Measurements from ENCODE around the gene NCKAP5.

GRCh38 chr2:132873738-132874137 is 694.5 kb downstream of the NCKAP5 start:
- TF ChIP-seq MAFK (conservative IDR thresholded peaks at IDR 0.05 in 1 of 2, IDR thresholded peaks at IDR 0.05 in 1 of 2; ENCODE audit: low read length in 2 of 2) (no peak), CTCF (CRISPR knock-in tag; IDR thresholded peaks at IDR 0.05) (no peak), DNMT3B (CRISPR knock-in tag; conservative IDR thresholded peaks at IDR 0.05) (no peak), YY1 (IDR thresholded peaks at IDR 0.05; ENCODE audit: insufficient read depth, insufficient replicate concordance, low read depth, low read length) (no peak), ZNF883 (CRISPR knock-in tag; IDR thresholded peaks at IDR 0.05; ENCODE audit: not compliant biosample characterization) (no peak), DNMT1 (CRISPR knock-in tag; IDR thresholded peaks at IDR 0.05) (no peak)

Data from HepG2 (cell line).